ENCODE results near the gene DYNLRB2.

The DYNLRB2 gene

GRCh38 chr16:80599466-80599865 lies 58.7 kb downstream of the DYNLRB2 start:
- DNase-seq (ENCODE audit: low spot score): no peak

Data from HuH-7 (cell line).